GM12874 (cell line): ENCODE results near the gene UQCRH.

Source experiments
- TF ChIP-seq, protein P1 (sequence below): IDR thresholded peaks from 2 replicates; pipeline ENCODE4 v1.5.1; 2011; ENCODE audit warnings: low read depth, mild to moderate bottlenecking, control low read depth, low read length, moderate library complexity; ENCODE audit not compliant: insufficient read depth

UQCRH gene

DNA sequence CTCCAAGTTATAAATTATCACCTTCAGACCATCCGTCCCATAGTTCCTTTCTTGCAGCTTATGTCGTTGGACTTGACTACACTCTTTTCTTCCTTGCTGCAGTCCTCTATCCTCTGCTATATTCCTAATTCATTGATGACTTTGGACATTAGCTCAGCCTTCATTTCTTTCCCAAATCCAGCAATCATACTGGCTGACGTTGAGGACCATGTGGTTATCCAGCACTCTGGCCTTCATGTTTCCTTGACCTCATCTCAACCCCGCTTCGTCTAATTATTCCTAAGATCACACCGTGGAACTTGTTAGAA, 28.5 kb upstream of the UQCRH start:
- TF ChIP-seq, protein P1, sequence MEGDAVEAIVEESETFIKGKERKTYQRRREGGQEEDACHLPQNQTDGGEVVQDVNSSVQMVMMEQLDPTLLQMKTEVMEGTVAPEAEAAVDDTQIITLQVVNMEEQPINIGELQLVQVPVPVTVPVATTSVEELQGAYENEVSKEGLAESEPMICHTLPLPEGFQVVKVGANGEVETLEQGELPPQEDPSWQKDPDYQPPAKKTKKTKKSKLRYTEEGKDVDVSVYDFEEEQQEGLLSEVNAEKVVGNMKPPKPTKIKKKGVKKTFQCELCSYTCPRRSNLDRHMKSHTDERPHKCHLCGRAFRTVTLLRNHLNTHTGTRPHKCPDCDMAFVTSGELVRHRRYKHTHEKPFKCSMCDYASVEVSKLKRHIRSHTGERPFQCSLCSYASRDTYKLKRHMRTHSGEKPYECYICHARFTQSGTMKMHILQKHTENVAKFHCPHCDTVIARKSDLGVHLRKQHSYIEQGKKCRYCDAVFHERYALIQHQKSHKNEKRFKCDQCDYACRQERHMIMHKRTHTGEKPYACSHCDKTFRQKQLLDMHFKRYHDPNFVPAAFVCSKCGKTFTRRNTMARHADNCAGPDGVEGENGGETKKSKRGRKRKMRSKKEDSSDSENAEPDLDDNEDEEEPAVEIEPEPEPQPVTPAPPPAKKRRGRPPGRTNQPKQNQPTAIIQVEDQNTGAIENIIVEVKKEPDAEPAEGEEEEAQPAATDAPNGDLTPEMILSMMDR: no peak

DNA sequence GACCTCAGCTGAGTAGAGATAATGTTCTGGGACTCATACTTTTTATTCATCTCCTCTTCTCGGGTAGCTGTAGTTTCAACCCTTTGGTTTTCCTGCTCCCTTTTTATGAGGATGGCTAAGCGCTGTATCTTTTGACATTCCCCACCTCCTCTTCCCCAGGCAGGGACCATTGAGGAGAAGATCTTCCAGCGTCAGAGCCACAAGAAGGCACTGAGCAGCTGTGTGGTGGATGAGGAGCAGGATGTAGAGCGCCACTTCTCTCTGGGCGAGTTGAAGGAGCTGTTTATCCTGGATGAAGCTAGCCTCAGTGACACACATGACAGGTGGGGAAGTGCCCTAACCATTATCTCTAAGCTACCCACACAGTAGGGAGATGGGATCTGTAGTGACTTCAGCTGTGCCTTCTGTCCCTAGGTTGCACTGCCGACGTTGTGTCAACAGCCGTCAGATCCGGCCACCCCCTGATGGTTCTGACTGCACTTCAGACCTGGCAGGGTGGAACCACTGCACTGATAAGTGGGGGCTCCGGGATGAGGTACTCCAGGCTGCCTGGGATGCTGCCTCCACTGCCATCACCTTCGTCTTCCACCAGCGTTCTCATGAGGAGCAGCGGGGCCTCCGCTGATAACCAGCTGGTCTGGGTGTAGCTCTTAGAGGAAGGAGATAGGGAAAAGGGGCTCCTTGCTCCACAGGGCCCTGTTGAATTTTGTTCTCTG, 25.7 kb upstream of the UQCRH start:
- TF ChIP-seq, protein P1: no peak

DNA sequence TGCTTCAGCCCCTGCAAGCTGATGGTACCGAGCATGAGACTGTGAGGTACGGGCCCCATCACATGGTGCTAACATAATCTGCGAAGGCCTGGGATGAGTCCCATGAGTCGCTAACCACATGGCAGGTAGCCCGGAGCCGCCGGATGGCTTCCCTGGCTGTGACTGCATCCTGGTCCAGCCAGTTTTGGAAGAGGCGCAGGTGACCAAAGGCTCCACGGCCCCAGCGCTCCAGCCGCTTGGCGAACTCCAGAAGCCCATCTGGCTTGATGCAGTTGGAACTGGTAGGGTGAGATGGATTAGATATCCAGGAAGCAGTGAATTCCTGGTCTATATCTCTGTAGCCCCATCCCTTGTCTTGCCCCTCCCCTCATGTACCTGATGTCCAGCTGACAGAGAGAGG, 24.7 kb upstream of the UQCRH start:
- TF ChIP-seq, protein P1: no peak

DNA sequence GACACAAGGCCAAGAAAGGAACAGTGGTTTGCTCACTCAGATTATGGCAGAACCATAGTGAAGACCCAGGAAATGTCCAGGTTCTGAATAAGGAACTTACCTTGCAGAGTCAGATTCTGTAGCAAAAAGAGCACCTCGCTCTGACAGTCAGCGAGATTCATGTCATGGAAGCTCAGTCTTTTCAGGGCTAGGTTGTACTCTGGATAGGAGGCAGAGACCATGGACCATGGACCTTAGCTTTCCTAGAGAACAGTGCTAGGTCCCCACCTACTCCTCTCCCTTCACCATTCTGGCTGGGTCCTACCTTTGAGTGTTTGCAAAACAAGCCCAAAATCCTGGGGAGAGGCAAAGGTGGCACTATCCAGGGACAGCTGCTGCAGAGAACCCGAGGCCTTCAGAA, 23.4 kb upstream of the UQCRH start:
- TF ChIP-seq, protein P1: no peak

DNA sequence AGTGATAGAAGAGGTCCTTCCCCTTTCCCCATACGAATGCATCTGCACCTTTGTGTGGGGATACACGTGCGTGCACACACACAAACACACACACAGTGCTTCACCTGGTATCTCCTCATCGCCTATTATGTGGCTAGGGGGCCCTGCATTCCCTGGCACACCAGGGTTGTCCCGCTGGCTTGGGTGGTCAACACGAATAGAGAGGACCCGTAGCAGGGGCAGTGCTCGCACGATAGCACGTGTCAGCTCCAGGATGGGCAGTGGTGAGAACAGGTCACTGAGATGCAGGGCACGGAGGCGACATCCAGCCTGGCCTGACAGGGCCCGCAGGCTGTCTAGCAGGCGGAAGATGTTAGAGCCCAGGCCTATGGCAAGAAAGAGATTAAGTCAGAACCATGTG, 22.5 kb upstream of the UQCRH start:
- TF ChIP-seq, protein P1: no peak

- TF ChIP-seq, protein P1: no peak
Observed at GRCh38 chr1:46284058-46284457, 19.4 kb upstream of the UQCRH start.

DNA sequence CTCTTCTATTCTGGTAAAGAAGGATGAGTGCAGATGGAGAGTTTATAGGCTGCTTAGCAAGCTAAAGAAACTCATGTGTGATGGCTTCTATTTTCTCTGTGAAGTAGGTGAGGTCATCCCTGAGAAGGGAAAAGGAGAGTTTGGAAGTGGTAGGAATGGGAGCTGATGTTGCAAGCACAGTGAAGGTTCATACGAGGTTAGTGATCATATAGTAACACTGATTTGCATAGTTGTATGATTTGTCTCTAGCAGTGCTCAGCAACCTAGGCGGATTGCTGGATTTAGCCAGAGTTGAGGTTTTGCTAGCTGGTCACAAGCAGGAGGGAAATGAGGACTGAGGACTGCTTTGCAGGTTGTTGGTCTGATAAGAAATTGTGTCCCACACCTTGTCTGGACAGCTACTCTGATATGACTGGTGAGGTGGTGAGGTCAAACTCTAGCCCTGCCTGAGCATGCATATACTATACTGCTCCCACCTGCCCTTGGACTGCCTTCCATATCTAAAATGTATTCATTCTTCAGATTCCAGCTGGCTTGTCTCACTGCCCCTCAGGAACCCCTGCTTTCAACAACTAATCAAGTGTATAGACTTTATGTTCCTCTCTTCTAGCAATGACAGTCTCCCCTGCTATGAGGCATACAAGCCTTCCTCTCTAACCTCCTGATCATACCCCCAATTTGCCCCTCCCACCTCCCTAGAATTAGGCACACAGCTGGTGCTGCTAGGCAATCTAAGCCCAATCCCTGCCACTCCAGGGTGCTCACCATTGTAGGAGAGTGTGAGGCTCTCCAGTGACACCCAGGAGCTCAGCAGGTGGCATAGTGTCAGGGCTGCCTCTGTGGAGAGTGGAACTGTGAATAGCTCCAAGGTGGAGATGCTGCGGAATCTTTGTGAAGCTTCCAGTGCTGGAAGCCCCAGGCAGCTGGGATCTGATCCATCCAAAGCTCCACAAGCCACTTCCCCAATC, 18.6 kb upstream of the UQCRH start:
- TF ChIP-seq, protein P1: no peak
